GM10847 (cell line): Measurements from ENCODE around the gene RARS1.

Experiments used
- POLR2A ChIP-seq: IDR thresholded peaks from 2 replicates; pipeline ENCODE4 v1.6.1; 2011; ENCODE audit not compliant: insufficient read length; ENCODE audit errors: extremely low read depth

RARS1 gene

GRCh38 chr5:168469816-168470215 lies 16.5 kb upstream of the RARS1 start:
- no peak for TF ChIP-seq POLR2A

- TF ChIP-seq POLR2A: no peak
Measured at GRCh38 chr5:168471785-168472184, 14.5 kb upstream of the RARS1 start.

GRCh38 chr5:168472329-168472728 lies 13.9 kb upstream of the RARS1 start:
- no peak for TF ChIP-seq POLR2A

- TF ChIP-seq POLR2A: no peak
Measured at GRCh38 chr5:168474319-168474718, 12.0 kb upstream of the RARS1 start.

- TF ChIP-seq POLR2A: no peak
Measured at GRCh38 chr5:168477060-168477459, 9.2 kb upstream of the RARS1 start.

GRCh38 chr5:168479166-168479565 lies 7.1 kb upstream of the RARS1 start:
- TF ChIP-seq POLR2A: no peak

GRCh38 chr5:168480601-168481000 lies 5.7 kb upstream of the RARS1 start:
- no peak for TF ChIP-seq POLR2A

- no peak for TF ChIP-seq POLR2A
Measured at GRCh38 chr5:168481330-168481788, 4.9 kb upstream of the RARS1 start.

GRCh38 chr5:168482361-168482760 lies 3.9 kb upstream of the RARS1 start:
- TF ChIP-seq POLR2A: no peak

GRCh38 chr5:168489059-168489458 lies 2.8 kb downstream of the RARS1 start:
- no peak for TF ChIP-seq POLR2A

GRCh38 chr5:168494057-168494555 lies 7.8 kb downstream of the RARS1 start:
- TF ChIP-seq POLR2A: no peak

GRCh38 chr5:168502563-168503237 lies 16.4 kb downstream of the RARS1 start:
- TF ChIP-seq POLR2A: no peak

GRCh38 chr5:168513861-168514428 lies 27.7 kb downstream of the RARS1 start:
- no peak for TF ChIP-seq POLR2A

GRCh38 chr5:168525856-168526255 lies 39.6 kb downstream of the RARS1 start:
- TF ChIP-seq POLR2A: no peak

GRCh38 chr5:168527756-168528295 lies 41.6 kb downstream of the RARS1 start:
- no peak for TF ChIP-seq POLR2A
